ENCODE data around the gene ERFL. TPM values are rescaled to one million over a fixed set of nuclear protein-coding genes. Genes with fewer than 3 reads are reported as not detected.

ERFL gene
- total and polyA plus RNA-seq, 8 donors, result 0.06 to 0.37 (median 0.22) TPM; not detected in 1

GRCh38 chr19:41937525-41938468 lies 9.5 kb upstream of the ERFL start:
- FAIRE-seq (no peak), ATAC-seq (no peak), DNase-seq (no peak)
- TF ChIP-seq CTCF (IDR thresholded peaks at IDR 0.05), result no peak
- Histone ChIP-seq H3K27me3 (no peaks in the 10 kb centered on the region), H3K4me3 (no peak overlapping the region), H3K36me3 (no peaks in the 10 kb centered on the region), H3K27ac (no peak overlapping the region), H3K9me3 (no peaks in the 10 kb centered on the region), H3K4me1 (no peaks in the 10 kb centered on the region)
- intact Hi-C loops (cut with DNase I), result no loop called here
- 60 to 61% methylated on average over 22 of the region's 22 CpGs for WGBS, 2 donors

- H3K36me3 ChIP-seq, result no peaks in the 10 kb centered on the region
- WGBS, 2 donors, result 54 to 58% methylated on average over 15 of the region's 15 CpGs
- no peaks in the 10 kb centered on the region for H3K4me1 ChIP-seq
- H3K27ac ChIP-seq, result no peak overlapping the region
- ATAC-seq, result no peak
- TF ChIP-seq CTCF (IDR thresholded peaks at IDR 0.05), result no peak
- H3K27me3 ChIP-seq, result no peaks in the 10 kb centered on the region
- DNase-seq, result peak in 1 of 6 donors; percentile 37
- FAIRE-seq, result no peak
- no peaks in the 10 kb centered on the region for H3K9me3 ChIP-seq
- intact Hi-C loops (cut with DNase I), result no loop called here
- no peak overlapping the region for H3K4me3 ChIP-seq
Observed at GRCh38 chr19:41936961-41937360, 8.7 kb upstream of the ERFL start.

- H3K36me3 ChIP-seq, result no peaks in the 10 kb centered on the region
- FAIRE-seq (no peak), DNase-seq (no peak), ATAC-seq (no peak)
- no peaks in the 10 kb centered on the region for H3K4me1 ChIP-seq
- no peaks in the 10 kb centered on the region for H3K27me3 ChIP-seq
- intact Hi-C loops (cut with DNase I), result no loop called here
- WGBS, 2 donors, result 68 to 79% methylated on average over 8 of the region's 8 CpGs
- H3K4me3 ChIP-seq, result no peak overlapping the region
- no peak for TF ChIP-seq CTCF (IDR thresholded peaks at IDR 0.05)
- H3K27ac ChIP-seq, result no peak overlapping the region
- H3K9me3 ChIP-seq, result no peaks in the 10 kb centered on the region
Observed at GRCh38 chr19:41936416-41936850, 8.2 kb upstream of the ERFL start.

GRCh38 chr19:41935760-41936415 lies 7.6 kb upstream of the ERFL start:
- Histone ChIP-seq H3K4me3 (no peak overlapping the region), H3K27me3 (no peaks in the 10 kb centered on the region), H3K4me1 (no peaks in the 10 kb centered on the region), H3K9me3 (no peaks in the 10 kb centered on the region), H3K36me3 (no peaks in the 10 kb centered on the region), H3K27ac (no peak overlapping the region)
- no peak for DNase-seq
- WGBS, 2 donors, result 18 to 32% methylated on average over 21 to 26 of the region's 26 CpGs
- TF ChIP-seq CTCF (IDR thresholded peaks at IDR 0.05), result no peak
- no peak for FAIRE-seq
- no peak for ATAC-seq
- intact Hi-C loops (cut with DNase I), result no loop called here
